Pons (tissue), 1 donor: ENCODE measurements around the gene CDKN1C.

Experiments used
- DNase-seq: peaks from one replicate; pipeline ENCODE4 v3.0.0-alpha.2; 2016; ENCODE audit warnings: low spot score

The CDKN1C gene

DNA sequence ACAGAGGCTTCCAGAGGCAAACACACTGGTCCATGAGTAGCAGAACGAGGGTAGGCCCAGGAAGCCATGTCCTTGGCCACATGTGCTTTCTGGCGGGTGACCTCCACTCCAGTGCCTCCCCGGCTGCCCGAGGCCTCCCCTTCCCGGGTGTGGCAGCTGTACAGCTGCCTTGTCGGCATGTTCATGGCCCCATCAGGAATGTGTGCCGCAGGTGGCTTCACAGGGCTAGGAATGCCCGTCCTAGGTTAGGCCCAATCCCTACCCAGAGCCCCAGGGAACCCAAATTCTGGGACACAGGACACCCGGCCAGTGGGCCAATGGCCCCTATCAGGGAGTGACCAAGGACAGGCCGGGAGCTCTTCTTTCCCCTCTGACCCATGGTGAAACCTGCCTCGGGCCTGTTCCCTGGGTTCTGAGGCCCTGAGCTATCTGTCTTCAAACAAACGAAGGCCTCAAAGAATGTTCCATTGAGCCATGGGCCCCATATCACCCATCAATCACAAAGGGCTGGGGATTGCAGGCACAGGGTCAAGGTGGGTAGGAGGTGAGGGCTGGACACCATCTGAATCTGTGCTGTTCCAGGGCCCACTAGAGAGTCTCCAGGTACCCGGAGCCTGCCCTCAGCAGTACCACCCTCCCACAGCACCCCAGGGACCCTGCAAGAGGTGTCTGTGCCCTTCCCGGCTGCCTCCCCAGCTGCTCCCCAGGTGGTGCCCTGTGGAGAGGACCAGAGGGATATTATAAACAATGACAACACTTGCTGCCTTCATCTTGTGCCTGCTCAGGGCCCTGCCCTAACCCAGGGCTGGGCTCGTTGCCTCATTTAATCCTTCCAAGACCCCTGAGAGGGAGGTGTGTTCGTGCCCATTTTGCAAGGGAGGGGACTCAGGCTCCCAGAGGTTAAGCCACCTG lies 4.0 kb upstream of the CDKN1C start:
- DNase-seq: no peak

DNA sequence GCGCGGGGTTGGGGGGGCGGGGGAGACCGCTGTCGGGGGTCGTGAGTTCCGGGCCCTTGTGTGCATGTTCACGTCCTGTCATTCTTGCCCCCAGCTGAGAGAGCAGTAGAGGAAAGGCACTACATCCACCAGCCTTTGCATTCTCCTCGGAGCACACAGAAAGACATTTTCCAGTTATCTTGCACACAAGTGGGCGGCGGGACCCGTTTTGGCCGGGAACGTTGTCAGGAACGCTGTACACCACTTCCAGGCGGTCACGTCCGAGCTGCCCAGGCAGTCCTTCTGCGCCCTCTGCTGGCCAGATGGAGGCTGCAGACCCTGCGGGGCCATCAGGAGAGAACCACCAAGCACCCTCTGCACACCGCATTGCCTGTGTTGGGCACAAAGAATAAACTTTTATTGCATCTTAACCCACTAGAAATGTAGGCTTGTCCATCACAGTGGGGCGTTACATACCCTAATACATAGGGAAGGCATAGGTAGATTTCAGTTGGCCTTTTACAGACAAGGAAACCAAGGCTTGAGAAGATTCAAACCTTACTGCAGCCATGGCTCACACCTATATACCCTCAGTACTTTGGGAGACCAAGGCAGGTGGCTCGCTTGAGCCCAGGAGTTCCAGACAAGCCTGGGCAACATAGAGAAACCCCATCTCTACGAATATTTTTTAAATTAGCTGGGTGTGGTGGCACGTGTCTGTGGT lies 2.8 kb upstream of the CDKN1C start:
- DNase-seq: peak; percentile 71

DNA sequence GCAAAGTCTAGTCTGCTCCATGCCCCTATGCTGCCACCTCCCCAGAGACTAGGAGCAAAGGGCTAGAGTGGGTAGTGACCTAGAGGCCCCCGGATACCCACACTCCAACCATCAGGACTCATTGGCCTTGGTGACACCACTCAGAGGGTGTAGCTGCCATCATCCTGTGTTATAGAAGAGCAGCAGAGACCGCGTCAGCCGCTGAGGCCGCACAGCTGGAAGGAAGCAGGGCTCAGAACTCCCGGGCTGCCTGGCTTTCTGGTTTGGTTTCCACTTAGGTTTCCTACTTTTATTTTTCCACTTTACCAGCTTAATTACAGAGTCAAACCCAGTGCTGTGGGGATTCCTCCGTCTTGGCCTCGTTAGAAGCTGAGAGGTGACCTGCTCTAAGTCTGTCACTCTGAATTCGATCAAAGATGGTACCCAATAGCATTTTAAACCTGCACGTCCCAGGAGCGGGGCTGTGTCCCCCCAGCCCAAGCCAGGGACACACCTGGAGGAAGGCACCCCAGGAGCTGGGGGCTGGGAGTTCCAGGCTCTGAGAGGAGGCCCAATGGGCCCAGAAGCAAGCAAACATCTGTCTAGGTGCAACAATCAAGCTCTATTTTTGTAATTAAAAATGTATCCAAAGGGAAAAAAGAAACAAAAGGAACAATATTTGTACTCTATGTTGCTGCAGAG lies 2.1 kb upstream of the CDKN1C start:
- no peak for DNase-seq

DNA sequence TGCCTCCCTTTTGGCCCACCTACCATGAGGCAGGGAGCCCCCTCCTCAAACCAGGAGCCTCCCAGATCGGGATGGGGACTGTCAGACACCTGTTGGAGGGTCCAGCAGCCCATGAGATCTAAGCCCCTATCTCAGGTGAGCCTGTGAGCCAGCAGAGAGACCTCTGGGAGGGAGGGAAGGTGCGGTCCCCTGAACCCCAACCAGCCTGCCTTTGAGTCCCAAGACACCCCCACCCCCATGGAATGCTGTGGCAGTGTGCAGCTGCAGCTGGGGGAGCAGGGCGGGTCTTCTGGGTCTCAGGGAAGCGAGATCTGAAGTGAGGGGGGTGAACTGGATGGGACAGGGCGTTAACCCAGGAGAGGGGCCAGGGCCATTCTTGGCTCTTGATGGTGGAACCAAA lies 1.4 kb upstream of the CDKN1C start:
- no peak for DNase-seq

DNA sequence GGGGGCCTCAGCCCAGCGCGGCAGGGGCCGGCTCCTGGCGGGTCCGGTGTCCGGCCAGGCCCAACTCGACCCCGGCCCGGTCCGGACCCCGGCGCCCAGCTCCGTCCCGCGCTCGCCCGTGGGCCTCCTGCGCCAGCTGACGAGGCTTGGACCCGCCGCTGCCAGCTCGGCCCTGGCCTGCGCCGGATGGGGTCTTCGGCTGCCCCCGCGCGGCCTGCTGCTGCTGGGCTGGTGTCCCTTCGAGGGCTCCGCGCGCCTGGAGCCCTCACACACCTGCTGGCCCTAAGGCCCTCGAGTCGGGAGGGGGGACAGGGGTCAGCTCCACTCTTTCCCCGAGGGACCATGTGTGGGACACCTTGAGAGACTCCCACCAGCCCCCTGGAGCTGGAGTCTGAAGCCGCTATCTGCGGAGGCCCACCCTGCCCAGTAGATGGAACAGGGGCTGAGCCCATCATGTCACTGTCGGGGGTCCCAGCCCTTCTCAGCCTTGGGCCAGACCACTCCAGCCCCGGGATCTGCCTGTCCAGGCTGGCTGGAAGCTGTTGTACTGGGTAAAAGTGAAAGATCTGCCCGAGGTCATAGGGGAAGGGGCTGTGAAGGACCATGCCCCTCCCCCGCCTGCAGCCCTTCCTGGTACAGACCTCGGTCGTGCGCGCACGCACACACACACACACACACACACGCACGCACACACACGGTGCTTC lies 768 bp upstream of the CDKN1C start:
- no peak for DNase-seq

DNA sequence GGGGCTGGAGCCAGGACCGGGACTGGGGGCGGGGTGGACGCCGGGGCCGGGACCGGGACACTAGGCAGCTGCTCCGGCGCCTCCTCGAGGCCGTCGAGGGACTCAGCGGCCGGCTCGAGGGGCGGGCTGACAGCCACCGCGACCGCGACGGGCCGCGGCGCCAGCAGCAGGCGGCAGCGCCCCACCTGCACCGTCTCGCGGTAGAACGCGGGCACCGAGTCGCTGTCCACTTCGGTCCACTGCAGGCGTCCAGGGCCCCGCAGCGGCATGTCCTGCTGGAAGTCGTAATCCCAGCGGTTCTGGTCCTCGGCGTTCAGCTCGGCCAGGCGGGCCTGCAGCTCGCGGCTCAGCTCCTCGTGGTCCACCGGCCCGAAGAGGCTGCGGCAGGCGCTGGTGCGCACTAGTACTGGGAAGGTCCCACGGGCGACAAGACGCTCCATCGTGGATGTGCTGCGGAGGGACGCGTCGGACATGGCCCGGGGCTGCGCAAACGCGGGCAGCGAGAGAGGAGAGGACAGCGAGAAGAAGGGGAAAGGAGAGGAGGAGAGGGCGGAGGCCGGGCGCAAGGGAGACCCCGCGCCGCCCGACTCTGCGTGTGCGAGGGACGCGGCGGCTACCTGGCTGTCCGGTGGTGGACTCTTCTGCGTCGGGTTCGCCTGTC lies 428 bp downstream of the CDKN1C start:
- DNase-seq: peak; percentile 51

DNA sequence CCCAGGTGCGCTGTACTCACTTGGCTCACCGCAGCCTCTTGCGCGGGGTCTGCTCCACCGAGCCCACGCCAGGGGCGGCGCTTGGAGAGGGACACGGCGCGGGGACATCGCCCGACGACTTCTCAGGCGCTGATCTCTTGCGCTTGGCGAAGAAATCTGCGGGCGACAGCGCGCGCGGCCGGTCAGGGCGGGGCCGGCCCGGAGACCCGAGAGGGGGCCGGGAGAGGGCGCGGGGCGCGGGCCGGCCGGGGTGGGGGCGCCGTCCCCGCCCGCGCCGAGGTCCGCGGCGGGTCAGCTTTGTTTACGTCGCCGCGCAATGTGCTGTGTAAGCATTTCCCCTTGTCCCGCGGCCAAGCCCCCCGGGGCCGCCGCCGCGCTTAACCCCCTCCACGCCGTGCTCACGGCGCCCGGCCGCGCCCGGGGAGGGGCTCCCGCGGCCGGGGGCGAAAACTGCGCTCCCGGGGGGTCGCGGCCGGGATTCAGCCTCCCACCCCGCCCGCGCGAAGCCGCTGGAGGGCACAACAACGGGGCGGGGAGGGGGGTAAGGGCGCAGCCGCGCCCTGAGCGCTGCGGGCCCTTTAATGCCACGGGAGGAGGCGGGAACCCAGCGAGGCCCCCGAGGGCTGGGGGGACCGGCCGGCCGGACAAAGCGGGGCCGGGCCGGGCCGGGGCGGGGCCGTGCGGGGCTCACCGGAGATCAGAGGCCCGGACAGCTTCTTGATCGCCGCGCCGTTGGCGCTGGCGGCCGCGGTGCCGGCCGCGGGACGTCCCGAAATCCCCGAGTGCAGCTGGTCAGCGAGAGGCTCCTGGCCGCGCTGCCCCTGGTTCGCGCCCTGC lies 1.4 kb downstream of the CDKN1C start:
- no peak for DNase-seq

DNA sequence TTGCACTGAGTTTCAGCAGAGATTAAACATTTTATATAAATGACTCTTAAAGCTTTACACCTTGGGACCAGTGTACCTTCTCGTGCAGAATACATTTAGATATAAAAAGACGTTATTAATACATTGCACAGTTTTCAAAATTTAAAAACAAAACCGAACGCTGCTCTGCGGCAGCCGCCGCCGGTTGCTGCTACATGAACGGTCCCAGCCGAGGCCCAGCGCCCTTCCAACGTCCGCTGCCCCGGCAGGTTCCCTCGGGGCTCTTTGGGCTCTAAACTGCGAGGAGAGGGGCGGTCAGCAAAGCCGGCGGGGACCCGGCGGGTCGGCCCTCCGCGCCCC lies 2.0 kb downstream of the CDKN1C start:
- no peak for DNase-seq

DNA sequence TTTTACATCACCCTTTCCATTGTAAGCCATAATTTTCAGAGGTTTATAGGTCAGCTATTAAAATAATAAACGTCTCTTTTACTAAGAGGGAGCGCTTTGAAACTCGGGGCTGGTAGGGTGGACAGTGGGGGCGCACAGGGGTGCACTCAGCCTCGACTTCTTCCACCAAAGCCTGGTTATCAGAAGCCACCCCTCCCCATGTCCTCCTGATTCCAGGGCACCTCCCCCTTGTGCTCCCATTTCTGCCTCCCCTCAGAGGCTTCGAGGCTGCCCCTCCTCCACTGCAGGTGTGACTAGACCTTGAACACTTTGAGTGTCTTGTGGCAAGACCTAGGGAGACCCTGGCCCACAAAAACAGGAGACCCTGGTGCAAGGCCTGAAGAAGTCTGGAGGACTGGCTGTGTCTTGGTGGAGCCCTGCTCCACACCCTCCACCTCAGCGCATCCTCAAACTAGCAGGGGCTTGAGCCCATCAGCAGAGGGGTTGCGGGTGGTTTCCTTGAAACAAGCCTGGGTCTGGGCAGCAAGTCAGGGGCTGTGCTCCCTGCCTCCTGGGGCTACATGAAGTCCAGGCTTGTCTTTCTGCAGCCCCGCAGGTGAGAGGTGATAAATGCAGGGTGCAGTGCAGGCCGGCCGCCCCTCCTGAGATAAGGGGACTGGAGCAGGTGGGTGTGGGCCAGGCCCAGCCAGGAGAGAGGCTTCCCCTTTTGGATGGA lies 3.0 kb downstream of the CDKN1C start:
- DNase-seq: no peak

DNA sequence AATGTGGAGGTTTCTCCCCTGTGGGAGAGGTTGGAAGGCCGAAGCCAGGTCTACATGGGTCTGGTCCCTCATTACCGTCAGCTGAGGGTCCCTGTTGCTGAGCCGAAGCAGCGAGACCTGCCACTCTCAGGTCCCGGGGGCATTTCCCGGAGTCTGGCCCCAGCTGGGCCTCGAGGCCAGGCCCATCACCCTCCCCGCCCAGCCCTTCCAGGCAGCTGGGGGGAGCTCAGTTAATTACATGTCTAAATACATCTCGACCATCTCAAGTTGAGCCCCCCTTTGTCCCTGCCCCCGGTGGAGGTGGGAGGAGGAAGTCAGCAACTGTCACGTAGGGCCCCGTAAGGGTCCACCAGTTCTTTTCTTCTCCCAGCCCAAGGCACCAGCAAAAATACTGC lies 3.6 kb downstream of the CDKN1C start:
- DNase-seq: no peak

DNA sequence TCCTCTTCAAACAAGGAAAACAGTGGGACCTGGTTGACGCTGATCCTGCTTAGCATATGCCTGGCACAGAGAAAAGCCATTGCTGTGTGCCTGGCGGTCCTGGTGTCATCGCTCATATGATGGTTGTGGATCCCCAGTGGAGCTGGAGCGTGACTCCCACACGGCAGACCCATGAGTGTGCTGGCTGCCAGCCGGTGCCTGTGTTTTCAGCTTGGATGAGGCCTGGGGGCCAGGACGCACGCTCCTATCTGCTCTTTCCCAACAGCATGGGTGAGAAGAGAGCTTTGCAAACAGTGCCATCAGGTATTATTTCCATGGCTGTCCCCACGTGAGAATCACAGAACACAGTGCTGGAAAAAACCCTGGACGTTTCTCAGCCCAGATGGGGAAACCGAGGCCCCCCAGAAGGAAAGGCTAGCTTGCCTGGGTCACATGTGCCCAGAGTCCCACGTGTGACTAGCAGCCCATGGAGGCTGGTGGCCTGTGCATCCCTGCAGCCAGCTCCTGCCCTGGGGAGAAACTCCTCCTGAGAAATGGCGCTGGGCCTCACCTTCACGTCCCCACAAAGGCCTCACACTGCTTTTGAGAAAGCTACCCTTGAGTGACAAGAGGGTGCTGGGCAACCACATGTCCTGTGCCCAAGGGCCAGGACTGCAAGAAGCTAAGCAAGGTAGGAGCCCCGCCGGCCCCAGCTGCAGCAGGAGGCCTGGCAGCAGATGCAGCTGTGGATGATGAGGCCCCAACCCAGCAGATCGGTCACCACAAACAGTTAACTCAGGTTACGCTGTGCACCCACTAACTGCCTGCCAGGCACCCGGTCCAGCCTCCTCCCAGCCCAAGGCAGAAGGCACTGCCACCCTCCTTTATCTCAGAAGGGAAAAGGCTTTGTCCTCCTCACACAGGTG lies 4.2 kb downstream of the CDKN1C start:
- no peak for DNase-seq

DNA sequence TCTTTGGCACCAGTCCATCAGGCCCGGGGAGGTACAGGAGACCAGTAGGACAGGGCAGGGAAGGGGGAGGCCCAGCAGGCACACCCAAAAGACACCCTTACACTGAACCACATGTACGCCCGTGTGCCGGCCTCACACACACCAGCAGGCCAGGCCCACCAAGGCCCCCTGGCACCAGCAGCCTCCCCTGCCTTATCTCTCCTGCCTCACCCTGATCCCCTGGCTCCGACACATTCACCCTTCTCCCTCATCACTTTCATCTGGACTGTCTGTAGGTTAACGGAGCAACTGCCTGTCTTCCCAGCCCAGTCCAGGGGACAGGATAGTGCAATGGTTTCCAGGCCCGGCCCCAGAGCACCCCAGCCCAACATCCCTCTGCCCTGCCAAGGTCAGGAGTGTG lies 4.9 kb downstream of the CDKN1C start:
- DNase-seq: no peak

DNA sequence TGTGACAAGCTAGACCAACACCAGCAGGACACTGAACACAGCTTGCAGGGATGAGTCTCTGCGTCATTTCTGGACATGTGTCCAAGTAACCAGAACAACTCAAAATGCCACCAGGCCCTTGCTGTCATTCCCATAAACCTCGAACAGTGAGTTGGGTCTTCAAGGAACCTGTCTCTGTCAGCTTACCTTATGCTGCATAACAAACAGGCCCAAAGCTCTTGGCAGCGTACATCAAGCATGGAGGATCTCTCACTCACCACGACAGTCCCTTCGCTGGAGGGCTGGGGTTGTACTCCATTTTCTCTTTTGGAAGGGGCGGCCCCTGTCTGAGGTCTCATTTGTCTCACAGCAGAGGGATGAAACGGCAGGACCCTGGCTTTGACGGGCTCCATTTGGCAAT lies 6.8 kb downstream of the CDKN1C start:
- no peak for DNase-seq

DNA sequence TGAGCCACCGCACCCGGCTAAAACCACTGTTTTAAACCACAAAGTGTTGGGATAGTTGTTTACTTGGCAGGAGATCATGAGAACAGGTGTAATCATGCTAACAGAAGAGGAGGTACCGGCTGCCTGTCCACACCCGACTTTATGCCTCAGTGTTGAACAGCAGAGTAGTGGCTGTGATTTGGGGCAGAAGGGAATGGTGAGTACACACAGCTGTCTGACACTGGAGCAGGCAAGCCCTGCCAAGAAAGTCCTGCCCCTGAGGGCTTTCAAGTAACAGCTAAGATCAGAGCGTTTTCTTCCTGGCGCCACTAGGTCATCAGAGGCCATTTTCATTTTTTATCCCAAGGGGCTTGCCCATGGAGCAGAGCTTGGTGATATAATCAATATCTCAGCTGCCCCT lies 8.1 kb downstream of the CDKN1C start:
- no peak for DNase-seq

DNA sequence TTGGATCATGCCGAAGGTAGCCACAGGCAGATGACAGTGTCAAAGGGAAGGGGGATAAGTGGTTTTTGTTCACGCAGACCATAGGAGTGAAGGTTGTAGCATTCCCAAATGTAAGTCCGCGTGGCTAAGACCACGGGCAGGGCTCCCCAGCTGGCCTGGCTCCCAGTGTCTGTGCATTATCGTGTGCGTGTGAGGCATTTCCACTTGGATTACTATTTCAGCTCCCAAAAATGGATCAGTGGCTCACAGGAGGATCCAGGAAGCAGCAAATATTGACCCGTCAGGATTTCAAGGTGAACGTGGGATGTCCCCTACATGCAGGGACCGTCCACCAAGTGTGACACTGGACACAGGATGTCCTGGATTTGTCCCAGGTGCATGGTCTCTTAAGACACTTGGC lies 10.6 kb downstream of the CDKN1C start:
- DNase-seq: no peak

DNA sequence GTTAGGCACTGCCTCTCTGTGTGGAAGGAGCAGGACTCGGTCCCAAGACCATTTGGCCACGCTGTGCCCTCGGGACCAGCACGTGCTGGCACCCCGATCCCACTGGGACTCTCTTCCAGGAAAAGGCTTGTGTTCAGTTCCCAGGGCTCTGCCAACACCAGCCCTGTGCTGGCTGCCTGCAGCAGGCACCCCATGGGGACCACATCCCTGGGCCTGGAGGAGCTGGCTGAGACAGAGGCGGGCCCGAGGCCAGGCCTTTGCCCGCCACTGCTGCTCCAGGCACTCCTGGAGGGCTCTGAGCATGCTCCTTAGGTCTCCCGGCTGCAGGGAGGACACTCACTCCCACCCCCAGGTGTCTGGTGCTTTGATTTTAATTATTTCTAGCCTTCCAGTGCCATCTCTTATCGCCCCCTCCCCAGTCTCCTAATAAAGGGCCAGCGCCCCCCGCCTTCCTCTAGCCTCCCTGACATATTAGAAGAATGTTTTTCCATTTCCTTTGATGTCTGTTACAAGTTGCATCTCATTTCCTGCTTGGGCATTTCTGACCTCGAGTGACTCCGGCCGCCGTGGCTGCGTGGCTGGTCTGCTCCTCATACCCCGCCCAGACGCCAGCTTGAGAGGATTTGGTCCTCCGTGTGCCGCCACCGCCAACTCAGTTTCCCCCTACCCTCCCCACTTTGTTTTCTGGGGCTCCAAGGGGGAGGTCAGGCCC lies 14.4 kb downstream of the CDKN1C start:
- DNase-seq: no peak

DNA sequence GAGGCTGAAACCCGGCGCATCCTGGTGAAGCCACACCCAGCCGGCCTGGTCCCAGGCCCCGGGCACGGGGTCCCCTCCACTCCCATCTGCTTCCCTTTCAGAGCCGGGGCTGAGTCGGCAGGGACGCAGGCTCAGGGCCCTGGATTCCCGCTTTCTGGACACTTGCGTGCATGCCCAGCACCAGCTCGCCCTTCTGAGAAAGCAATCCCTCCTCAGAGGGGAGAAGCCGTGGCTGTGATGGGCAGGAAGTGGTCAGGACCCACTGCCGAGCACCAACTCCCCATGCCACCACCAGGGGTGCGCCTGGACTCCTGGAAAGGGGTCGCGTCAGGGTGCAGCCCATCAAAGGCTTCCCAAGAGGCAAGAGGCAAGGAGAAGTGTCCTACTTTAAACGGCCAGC lies 15.1 kb downstream of the CDKN1C start:
- DNase-seq: no peak

DNA sequence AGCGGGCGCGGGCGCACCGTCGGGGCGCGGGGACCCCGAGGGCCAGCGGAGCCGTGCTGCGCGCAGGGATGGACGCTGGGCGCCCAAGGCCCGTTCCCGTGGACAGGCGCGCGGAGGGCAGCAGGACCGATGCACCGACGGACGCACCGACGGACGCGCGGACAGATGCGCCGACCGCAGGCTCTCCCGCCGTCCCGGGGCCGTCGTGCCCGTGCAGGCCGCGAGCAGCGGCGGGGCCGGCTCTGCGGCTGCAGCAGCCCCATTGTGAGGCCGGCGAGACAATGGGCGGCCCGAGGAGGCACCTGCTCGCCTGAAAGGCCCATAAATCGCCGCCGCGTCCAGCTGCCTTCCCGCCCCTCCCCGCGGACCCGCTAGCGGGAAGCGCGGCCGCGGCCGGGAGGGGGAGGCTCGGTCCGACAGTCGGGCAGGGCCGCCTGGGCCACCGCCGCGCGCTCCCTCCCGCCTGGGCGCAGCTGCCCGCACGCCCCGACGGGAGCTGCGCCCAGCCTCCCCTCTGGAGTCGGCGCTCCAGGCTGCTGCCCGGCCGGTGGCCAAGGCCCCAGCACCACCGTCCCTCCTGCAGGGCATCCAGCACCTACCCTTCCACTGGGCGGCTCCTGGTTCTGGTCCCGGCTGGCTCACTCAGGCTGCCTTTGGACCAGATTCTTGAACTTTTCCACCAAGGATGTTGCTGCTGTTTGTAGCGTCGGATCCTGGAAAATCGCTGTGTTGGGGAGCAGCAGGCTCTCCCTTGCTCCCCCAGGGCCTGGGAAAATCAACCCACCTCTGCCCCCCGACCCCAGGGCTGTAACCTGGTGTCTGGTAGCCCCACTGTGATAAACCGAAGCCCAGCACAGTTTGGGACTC lies 15.8 kb downstream of the CDKN1C start:
- no peak for DNase-seq
